ENCODE data around the gene SUSD5.
"Not testable (repeated sequence)": the region's sequence is repeated elsewhere in the genome, so short reads cannot be mapped to it uniquely, and the experiment has no call there.

SUSD5 gene

GRCh38 chr3:33146791-33147445 lies 71.7 kb downstream of the SUSD5 start:
- no peak for DNase-seq

GRCh38 chr3:33145901-33146580 lies 72.6 kb downstream of the SUSD5 start:
- no peak for DNase-seq

GRCh38 chr3:33145221-33145900 lies 73.2 kb downstream of the SUSD5 start:
- peak in 1 of 3 donors; percentile 12 for DNase-seq

- no peak for DNase-seq
Measured at GRCh38 chr3:33144433-33144832, 74.2 kb downstream of the SUSD5 start.

- no peak for DNase-seq
Measured at GRCh38 chr3:33141006-33141405, 77.6 kb downstream of the SUSD5 start.

- no peak for DNase-seq
Measured at GRCh38 chr3:33139996-33140395, 78.6 kb downstream of the SUSD5 start.

- not testable (repeated sequence) for DNase-seq
Measured at GRCh38 chr3:33139006-33139623, 79.5 kb downstream of the SUSD5 start.

- DNase-seq, result no peak
Measured at GRCh38 chr3:33137691-33138090, 80.9 kb downstream of the SUSD5 start.

- DNase-seq, result peak in 2 of 3 donors; percentile 26 to 49
Measured at GRCh38 chr3:33134026-33134625, 84.5 kb downstream of the SUSD5 start.

- DNase-seq, result no peak
Measured at GRCh38 chr3:33132019-33132360, 86.6 kb downstream of the SUSD5 start.

- peak; percentile 69 to 73 (median 73) for DNase-seq
Measured at GRCh38 chr3:33131331-33132018, 87.1 kb downstream of the SUSD5 start.

- no peak for DNase-seq
Measured at GRCh38 chr3:33130144-33130543, 88.5 kb downstream of the SUSD5 start.

GRCh38 chr3:33128706-33129105 lies 89.9 kb downstream of the SUSD5 start:
- DNase-seq, result no peak

GRCh38 chr3:33125840-33126239 lies 92.8 kb downstream of the SUSD5 start:
- DNase-seq, result no peak

- DNase-seq, result no peak
Measured at GRCh38 chr3:33124638-33125037, 94.0 kb downstream of the SUSD5 start.

GRCh38 chr3:33122991-33123390 lies 95.6 kb downstream of the SUSD5 start:
- DNase-seq, result no peak

GRCh38 chr3:33119891-33120290 lies 98.7 kb downstream of the SUSD5 start:
- DNase-seq, result no peak

- DNase-seq, result peak in 1 of 3 donors; percentile 10
Measured at GRCh38 chr3:33117461-33117860, 101.1 kb downstream of the SUSD5 start.

GRCh38 chr3:33115024-33115768 lies 103.4 kb downstream of the SUSD5 start:
- DNase-seq, result peak; percentile 95 to 98 (median 97)

- DNase-seq, result no peak
Measured at GRCh38 chr3:33114622-33115023, 104.0 kb downstream of the SUSD5 start.

- peak; percentile 91 to 96 (median 94) for DNase-seq
Measured at GRCh38 chr3:33113772-33114621, 104.6 kb downstream of the SUSD5 start, which contains the start of gene CRTAP. Gene CRTAP, plus strand, starts transcription at chr3:33114014. Its CDS starts 64 bp downstream, at chr3:33114078.

All from suppressor macrophage treated with lipopolysaccharide for 1 hour (primary cell).